OCI-LY7 (cell line): Measurements from ENCODE around the gene EPHA3.

Experiments
- CTCF ChIP-seq: fragments of 200-600 bp; sonication (generic); conservative IDR thresholded peaks from 2 replicates; pipeline ENCODE4 v1.5.1; 2014; ENCODE audit warnings: mild to moderate bottlenecking, antibody characterized with exemption, low read length, moderate library complexity, mixed read lengths
- EZH2phosphoT487 ChIP-seq: fragments of 200-600 bp; sonication (generic); IDR thresholded peaks from 2 replicates; pipeline ENCODE4 v1.6.1; 2018; ENCODE audit warnings: low read depth, borderline replicate concordance, mild to moderate bottlenecking, mixed run types, antibody characterized with exemption, low read length, moderate library complexity, mixed read lengths

- TF ChIP-seq CTCF (no peak), EZH2phosphoT487 (no peak)
These were observed 149.0 kb downstream of the EPHA3 start for GRCh38 chr3:89256395-89256794.
